ENCODE data around the gene AP1M2.
"Not testable (repeated sequence)": the region's sequence is repeated elsewhere in the genome, so short reads cannot be mapped to it uniquely, and the experiment has no call there.

The AP1M2 gene

DNA sequence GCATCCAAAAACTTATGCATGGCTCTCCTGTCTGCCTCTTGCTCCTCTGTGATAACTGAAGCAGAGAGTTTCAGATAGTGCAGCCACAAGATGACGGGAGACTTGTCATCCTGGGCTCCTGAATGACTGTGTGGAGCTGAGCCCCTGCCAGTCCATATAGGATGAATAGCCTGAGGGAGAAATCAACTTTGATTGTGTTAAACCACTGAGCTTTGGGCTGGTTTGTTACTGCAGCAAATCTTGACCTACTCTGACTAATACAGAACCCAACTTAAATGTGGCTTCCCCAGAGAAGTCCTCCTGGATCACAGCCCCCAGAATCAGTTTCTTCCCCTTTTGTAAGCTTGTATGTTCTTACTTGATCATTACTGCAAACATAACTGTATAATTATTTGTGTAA is 54.7 kb downstream of the AP1M2 start:
- Histone ChIP-seq H4K20me1 (no peaks in the 10 kb centered on the region), H3K4me1 (peaks cover 0 to 13% (median 0%) of the 10 kb centered on the region in 10 experiments; a peak in 2 of 20 replicates), H3K27ac (no peak overlapping the region), H3K4me3 (no peak overlapping the region), H3K4me2 (no peak overlapping the region), H3K9ac (no peak overlapping the region), H3K9me3 (replicated peaks in 1 of 11) (peaks cover 0 to 5% (median 0%) of the 10 kb centered on the region in 11 experiments; a peak in 4 of 22 replicates), H3K36me3 (no peaks in the 10 kb centered on the region), H3K27me3 (no peaks in the 10 kb centered on the region)
- no peak for TF ChIP-seq Cebpa-rat (IDR thresholded peaks at IDR 0.05)

DNA sequence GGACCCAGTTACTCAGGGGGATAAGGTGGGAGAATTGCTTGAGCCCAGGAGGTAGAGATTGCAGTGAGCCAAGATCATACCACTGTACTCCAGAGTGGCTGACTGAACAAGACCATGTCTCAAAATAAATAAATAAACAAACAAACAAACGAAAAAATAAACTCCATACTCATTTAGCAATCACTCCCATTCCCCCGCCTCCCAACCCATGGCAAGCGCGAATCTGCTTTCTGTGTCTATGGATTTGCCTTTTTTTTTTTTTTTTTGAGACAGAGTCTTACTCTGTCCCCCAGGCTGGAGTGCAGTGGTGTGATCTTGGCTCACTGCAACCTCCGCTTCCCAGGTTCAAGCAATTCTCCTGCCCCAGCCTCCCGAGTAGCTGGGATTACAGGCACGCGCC is 60.2 kb downstream of the AP1M2 start:
- not testable (repeated sequence) for H4K20me1 ChIP-seq; H3K4me2 ChIP-seq; H3K27ac ChIP-seq; H3K4me3 ChIP-seq; H3K27me3 ChIP-seq; H3K4me1 ChIP-seq; H3K9me3 ChIP-seq (replicated peaks in 1 of 11); H3K9ac ChIP-seq; H3K36me3 ChIP-seq

DNA sequence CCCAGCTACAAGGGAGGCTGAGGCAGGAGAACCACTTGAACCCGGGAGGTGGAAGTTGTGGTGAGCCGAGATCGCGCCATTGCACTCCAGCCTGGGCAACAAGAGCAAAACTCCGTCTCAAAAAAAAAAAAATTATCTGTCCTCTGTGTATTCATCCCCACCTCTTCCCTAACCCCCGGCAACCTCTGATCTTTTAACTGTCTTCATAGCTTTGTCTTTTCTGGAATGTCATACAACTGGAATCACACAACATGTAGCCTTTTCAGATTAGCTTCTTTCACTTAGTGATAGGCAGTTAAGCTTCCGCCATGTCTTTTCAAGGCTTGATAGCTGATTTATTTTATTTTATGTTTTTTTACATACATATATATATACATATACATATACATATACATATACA is 61.5 kb downstream of the AP1M2 start:
- Histone ChIP-seq H3K4me3 (no peak overlapping the region), H3K4me2 (no peak overlapping the region), H3K4me1 (peaks cover 0 to 3% (median 0%) of the 10 kb centered on the region in 10 experiments; a peak in 3 of 20 replicates), H4K20me1 (no peaks in the 10 kb centered on the region), H3K9me3 (replicated peaks in 1 of 11) (no peaks in the 10 kb centered on the region), H3K9ac (no peak overlapping the region), H3K27me3 (no peaks in the 10 kb centered on the region), H3K36me3 (no peaks in the 10 kb centered on the region), H3K27ac (no peak overlapping the region)
- TF ChIP-seq Cebpa-rat (IDR thresholded peaks at IDR 0.05), result no peak

DNA sequence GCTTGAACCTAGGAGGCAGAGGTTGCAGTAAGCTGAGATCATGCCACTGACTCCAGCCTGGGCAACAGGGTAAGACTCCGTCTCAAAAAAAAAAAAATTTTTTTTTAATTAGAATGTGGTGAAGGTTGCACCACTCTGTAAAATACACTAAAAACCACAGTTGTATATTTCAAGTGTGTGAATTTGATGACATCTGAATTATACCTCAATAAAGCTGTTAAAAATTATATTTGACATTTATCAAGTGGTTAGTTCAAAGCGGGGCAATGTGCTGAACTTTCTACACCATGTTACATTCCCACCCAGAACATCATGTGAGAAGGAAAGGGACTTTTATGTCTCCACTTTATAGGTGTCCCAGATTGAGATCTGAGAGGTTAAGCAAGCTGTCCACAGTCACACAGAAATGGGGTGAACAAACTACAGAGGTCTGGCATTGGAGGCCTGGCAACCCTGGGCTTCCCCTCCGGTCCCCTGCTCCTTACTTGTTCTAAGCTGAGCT is 63.9 kb downstream of the AP1M2 start:
- Histone ChIP-seq H3K27ac (no peak overlapping the region), H3K4me1 (peaks cover 8 to 24% (median 15%) of the 10 kb centered on the region in 10 experiments)
- no peak for TF ChIP-seq Cebpa-rat (IDR thresholded peaks at IDR 0.05)

More for the DNA sequence above, 63.9 kb downstream of the AP1M2 start:
- Histone ChIP-seq H3K36me3 (no peaks in the 10 kb centered on the region), H3K27me3 (peaks cover 0 to 15% (median 0%) of the 10 kb centered on the region in 11 experiments; a peak in 7 of 22 replicates), H3K4me2 (no peak overlapping the region), H3K9me3 (replicated peaks in 1 of 11) (no peaks in the 10 kb centered on the region), H3K9ac (no peak overlapping the region), H3K4me3 (no peak overlapping the region), H4K20me1 (no peaks in the 10 kb centered on the region)
